Muscle of leg (tissue), 11 donors: ENCODE results near the gene EPN1. TPM values are rescaled to one million over a fixed set of nuclear protein-coding genes. Genes with fewer than 3 reads are reported as not detected.
A peak's percentile ranks its signal among the peaks of the same experiment; 100 is the strongest.

Experiments
- DNase-seq: peaks from one replicate; pipeline ENCODE4 v3.0.0; 2013
- H3K27ac ChIP-seq: one replicate; pipeline ENCODE4 v1.5.1; 2013; ENCODE audit warnings: mild to moderate bottlenecking, low read length, control low read depth
- H3K27me3 ChIP-seq: one replicate; pipeline ENCODE4 v1.6.1; 2013; ENCODE audit warnings: low read length; ENCODE audit not compliant: control insufficient read depth, insufficient read depth
- H3K36me3 ChIP-seq: one replicate; pipeline ENCODE4 v1.6.1; 2013; ENCODE audit warnings: low read length; ENCODE audit not compliant: control insufficient read depth, insufficient read depth
- H3K4me1 ChIP-seq: one replicate; pipeline ENCODE4 v1.6.1; 2013; ENCODE audit warnings: low read length; ENCODE audit not compliant: control insufficient read depth, insufficient read depth
- H3K4me3 ChIP-seq: one replicate; pipeline ENCODE4 v1.5.1; 2013; ENCODE audit warnings: low read length, control low read depth
- H3K9me3 ChIP-seq: replicated peaks from 2 replicates; pipeline ENCODE4 v1.6.1; 2013; ENCODE audit warnings: low read depth, low read length; ENCODE audit not compliant: control insufficient read depth
- WGBS: methylation state at CpG from one replicate; pipeline ENCODE4 v1.1.5; 2013; ENCODE audit warnings: missing lambda C conversion rate; ENCODE audit not compliant: insufficient coverage; 5-methylcytosine and 5-hydroxymethylcytosine counted together
- polyA plus RNA-seq, 8 donors: library from polyadenylated mRNA; unstranded; fragments of 120-200 nt; gene quantifications; one replicate each; pipeline versions ENCODE4 v1.2.1 to v1.2.3, GENCODE V29; 2013; ENCODE audit warnings: inconsistent platforms in 1 of 8, low replicate concordance in 1 of 8; ENCODE audit not compliant: insufficient read length in 8 of 8, insufficient read depth in 1 of 8
- total RNA-seq: library from RNA; stranded (reverse); fragments of 120-200 nt; gene quantifications from one replicate; pipeline ENCODE4 v1.2.4, GENCODE V29; 2013

EPN1 gene
- total and polyA plus RNA-seq, 9 donors: 21.8 to 114 (median 92.0) TPM

- peaks cover 30% of the 10 kb centered on the region for H3K4me1 ChIP-seq
- peaks cover 60% of the 10 kb centered on the region for H3K36me3 ChIP-seq
- peak; percentile 17 for DNase-seq
- H3K27me3 ChIP-seq: no peaks in the 10 kb centered on the region
- H3K27ac ChIP-seq: peak overlapping the region; percentile 51
- no peak overlapping the region for H3K4me3 ChIP-seq
- WGBS: 72% methylated on average over 6 of the region's 6 CpGs
- H3K9me3 ChIP-seq: no peaks in the 10 kb centered on the region
Measured at GRCh38 chr19:55677572-55678028, 2.6 kb downstream of the EPN1 start.

GRCh38 chr19:55678121-55678671 lies 3.2 kb downstream of the EPN1 start:
- peak; percentile 73 for DNase-seq
- peaks cover 60% of the 10 kb centered on the region for H3K36me3 ChIP-seq
- no peaks in the 10 kb centered on the region for H3K9me3 ChIP-seq
- no peak overlapping the region for H3K4me3 ChIP-seq
- H3K27me3 ChIP-seq: no peaks in the 10 kb centered on the region
- H3K4me1 ChIP-seq: peaks cover 30% of the 10 kb centered on the region
- H3K27ac ChIP-seq: peak overlapping the region; percentile 51
- 89% methylated on average over 21 of the region's 21 CpGs for whole genome bisulfite sequencing

DNA sequence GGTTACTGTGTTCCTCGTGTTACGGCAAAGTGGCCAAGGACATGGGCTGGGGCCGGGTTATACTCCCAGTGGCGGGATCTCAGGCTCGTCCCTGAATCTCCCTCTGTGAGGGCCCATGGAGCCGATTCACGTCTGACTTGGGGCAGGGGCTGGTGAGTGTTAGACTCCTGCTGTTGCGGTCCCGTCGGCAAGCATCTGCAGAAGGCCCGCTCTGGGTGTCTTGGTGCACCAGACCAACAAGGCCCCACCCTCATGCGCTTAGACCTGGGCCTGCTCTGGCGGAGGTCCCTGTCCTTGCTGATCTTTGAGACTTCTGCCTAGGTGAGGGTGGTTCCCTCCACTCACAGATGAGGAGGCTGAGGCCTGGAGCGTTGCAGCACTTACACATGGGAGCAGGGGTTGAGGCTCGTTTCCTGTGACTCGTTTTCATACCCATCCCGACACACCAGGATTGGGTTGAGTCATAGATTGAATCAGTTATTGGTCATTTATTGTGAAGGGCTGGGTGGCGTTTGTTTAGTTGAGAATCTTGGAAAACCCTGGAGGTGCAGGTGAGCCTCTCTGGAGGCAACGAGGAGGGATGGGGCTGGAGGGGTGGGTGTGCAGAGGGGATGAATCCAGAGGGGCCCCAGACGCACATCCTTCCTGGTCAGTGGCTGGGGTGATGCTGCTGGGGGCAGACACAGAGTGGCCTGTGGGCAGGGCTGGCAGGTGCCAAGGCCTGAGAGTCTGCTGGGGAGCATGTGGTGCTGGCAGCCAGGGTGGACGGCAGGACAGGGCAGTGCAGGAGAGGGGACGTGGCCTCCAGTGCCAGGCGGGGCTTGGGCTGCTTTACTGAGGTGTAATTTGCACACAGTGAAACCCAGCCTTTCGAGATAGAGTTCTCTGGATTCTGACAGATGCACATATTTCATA lies 4.6 kb downstream of the EPN1 start:
- 90% methylated on average over 18 of the region's 24 CpGs for WGBS
- Histone ChIP-seq H3K27me3 (no peaks in the 10 kb centered on the region), H3K4me1 (peaks cover 25% of the 10 kb centered on the region), H3K4me3 (no peak overlapping the region), H3K9me3 (no peaks in the 10 kb centered on the region), H3K36me3 (peaks cover 57% of the 10 kb centered on the region), H3K27ac (no peak overlapping the region)
- no peak for DNase-seq

DNA sequence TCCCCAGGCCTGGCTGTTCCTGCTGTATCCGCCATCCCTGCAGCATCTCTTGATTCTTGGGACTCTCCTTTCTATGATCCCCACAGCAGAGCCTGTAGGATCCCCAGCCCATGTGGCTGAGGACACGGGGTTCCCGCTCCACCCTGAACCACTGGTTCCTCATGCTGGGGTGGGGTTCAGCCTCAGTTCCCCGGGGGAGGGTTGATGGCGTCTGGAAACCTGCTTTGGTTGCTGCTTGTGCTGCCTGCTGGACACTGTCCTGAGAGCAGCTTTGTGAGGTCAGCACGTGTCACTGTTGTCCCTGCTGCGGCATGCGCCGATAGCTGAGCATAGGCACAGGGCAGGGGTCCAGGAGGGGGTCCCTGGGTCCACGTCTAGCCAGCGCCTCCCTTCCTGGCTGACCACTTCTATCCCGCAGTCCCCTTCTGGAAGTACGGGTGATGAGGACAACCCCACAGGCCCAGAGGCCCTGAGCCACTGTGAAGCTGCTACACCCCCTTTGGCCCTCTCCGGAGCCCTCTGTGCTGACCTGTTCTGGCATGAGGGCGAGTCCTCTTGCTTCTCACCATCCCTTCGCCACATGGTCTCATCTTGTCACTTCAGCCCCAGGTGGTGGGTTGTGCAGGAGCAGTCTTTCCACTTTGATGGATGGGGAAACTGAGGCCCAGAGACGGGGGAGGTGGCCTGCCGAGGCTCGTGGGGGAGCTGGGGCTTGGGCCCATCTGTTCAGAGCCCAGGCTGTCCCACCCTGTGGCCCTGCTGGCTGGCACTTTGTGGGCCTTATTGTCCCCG lies 5.5 kb downstream of the EPN1 start:
- Histone ChIP-seq H3K9me3 (no peaks in the 10 kb centered on the region), H3K27ac (no peak overlapping the region), H3K4me3 (no peak overlapping the region), H3K4me1 (peaks cover 23% of the 10 kb centered on the region), H3K36me3 (peaks cover 65% of the 10 kb centered on the region), H3K27me3 (no peaks in the 10 kb centered on the region)
- 84% methylated on average over 14 of the region's 20 CpGs for WGBS
- DNase-seq: no peak

- DNase-seq: no peak
- no peak overlapping the region for H3K27ac ChIP-seq
- no peak overlapping the region for H3K4me3 ChIP-seq
- no peaks in the 10 kb centered on the region for H3K27me3 ChIP-seq
- H3K36me3 ChIP-seq: peaks cover 72% of the 10 kb centered on the region
- WGBS: 75% methylated on average over 2 of the region's 9 CpGs
- H3K4me1 ChIP-seq: peaks cover 16% of the 10 kb centered on the region
- H3K9me3 ChIP-seq: no peaks in the 10 kb centered on the region
Measured at GRCh38 chr19:55681131-55682092, 6.4 kb downstream of the EPN1 start.

DNA sequence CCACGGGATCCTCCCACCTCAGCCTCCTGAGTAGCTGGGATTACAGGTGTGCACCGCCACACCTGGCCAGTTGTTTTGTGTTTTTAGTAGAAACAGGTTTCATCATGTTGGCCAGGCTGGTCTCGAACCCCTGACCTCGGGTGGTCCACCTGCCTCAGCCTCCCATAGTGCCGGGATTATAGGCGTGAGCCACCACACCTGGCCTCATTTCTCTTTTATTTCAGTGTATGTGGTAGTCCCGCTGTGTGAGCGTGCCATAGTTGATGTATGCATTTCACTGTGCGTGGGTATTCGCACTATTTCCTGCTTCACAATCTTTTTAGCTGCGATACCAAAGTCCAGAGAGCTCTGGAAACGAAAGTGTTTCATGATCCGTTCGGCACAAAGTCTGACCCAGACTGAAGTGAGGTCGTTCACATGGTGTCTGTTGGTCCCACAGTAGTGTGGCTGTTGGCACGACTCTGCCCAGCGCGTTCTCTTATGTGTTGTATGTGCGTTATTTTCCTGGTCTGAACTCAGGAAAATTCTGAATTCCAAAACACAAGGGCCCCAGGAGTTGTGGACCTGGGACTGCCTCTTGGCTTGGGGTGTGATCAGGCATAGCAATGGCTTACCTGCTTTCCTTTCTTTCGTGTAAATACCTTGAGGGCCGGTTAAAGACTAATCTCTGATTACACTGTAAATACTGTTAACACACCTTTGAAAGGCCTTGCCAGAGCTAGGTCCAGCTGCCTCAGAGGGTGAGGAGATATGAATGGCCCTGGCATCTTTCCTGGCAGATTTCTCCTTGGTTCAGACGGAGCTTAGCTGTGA lies 8.6 kb downstream of the EPN1 start:
- no peak overlapping the region for H3K4me3 ChIP-seq
- no peak for DNase-seq
- H3K4me1 ChIP-seq: peaks cover 14% of the 10 kb centered on the region
- 92% methylated on average over 16 of the region's 22 CpGs for WGBS
- no peaks in the 10 kb centered on the region for H3K9me3 ChIP-seq
- no peak overlapping the region for H3K27ac ChIP-seq
- H3K27me3 ChIP-seq: no peaks in the 10 kb centered on the region
- H3K36me3 ChIP-seq: peaks cover 64% of the 10 kb centered on the region

DNA sequence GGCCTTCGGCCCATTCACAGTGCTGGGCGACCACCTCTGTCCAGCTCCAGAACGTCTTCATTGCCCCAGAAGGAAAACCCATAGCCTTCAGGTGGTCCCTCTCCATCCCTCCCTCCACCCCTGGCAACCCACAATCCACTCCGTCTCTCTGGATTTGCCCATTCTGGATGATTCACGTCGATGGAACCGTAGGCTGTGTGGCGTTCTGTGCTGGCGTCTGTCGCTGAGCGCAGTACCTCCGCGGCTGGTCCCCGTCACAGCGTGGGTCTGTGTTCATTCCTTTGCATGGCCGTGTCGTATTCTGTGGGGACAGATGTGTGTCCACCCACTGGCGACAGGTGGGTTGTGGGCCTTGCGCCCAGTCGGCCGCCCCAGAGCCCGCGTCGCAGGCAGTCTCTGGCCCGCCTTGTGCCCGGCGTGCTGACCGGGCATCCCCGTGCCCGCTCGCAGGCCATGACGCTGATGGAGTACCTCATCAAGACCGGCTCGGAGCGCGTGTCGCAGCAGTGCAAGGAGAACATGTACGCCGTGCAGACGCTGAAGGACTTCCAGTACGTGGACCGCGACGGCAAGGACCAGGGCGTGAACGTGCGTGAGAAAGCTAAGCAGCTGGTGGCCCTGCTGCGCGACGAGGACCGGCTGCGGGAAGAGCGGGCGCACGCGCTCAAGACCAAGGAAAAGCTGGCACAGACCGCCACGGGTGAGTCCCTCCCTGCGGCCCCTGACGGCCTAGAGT lies 10.1 kb downstream of the EPN1 start:
- WGBS: 92% methylated on average over 60 of the region's 60 CpGs
- Histone ChIP-seq H3K4me1 (peaks cover 22% of the 10 kb centered on the region), H3K4me3 (no peak overlapping the region), H3K36me3 (peaks cover 62% of the 10 kb centered on the region), H3K27ac (no peak overlapping the region), H3K27me3 (no peaks in the 10 kb centered on the region), H3K9me3 (no peaks in the 10 kb centered on the region)
- DNase-seq: no peak

DNA sequence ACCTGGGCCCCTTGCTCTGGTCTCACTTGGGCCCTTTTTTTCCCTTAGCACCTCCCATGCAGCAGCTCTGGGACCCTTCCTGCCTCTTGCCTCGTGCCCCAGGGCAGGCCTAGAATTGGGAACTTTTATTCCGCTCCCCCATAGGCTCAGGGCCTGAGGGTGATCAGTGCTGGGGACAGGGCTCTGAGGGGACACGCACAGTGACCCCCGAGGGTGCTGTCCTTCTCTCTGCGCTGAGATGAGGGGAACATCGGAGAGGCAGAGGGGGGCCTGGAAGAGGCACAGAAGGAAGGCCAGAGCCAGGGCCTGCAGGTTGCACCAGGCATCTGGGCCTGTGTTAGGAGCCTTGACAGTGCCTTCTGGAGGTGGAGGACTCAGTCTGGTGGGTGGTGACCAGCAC lies 10.8 kb downstream of the EPN1 start:
- no peaks in the 10 kb centered on the region for H3K9me3 ChIP-seq
- no peak overlapping the region for H3K27ac ChIP-seq
- WGBS: 96% methylated on average over 5 of the region's 6 CpGs
- peaks cover 22% of the 10 kb centered on the region for H3K4me1 ChIP-seq
- peaks cover 63% of the 10 kb centered on the region for H3K36me3 ChIP-seq
- no peaks in the 10 kb centered on the region for H3K27me3 ChIP-seq
- H3K4me3 ChIP-seq: no peak overlapping the region
- DNase-seq: no peak
